SK-N-SH treated with all-trans-retinoic acid at 6 μM for 48 hours (cell line): ENCODE measurements around the gene PPP1R16B.
"Not testable (repeated sequence)": the region's sequence is repeated elsewhere in the genome, so short reads cannot be mapped to it uniquely, and the experiment has no call there.

Experiments used
- ATAC-seq: fragments of 200-7000 bp; cut with Tn5 transposase; 3 replicates; pipeline ENCODE4 v1.9.1; 2020; ENCODE audit warnings: mild to moderate bottlenecking, moderate library complexity
- ARNTL ChIP-seq: fragments of 450-650 bp; formaldehyde crosslinking; IDR thresholded peaks from 2 replicates; pipeline ENCODE4 v1.5.0; 2020; ENCODE audit warnings: low read depth, mild to moderate bottlenecking, moderate library complexity, borderline replicate concordance
- BACH2 ChIP-seq: fragments of 250-450 bp; sonication (Bioruptor Pico); IDR thresholded peaks from 2 replicates; pipeline ENCODE4 v1.9.0; 2021; ENCODE audit warnings: mild to moderate bottlenecking, borderline replicate concordance
- CSDC2 ChIP-seq: fragments of 250-450 bp; sonication (Bioruptor Pico); IDR thresholded peaks from 2 replicates; pipeline ENCODE4 v1.5.0; 2020; ENCODE audit warnings: mild to moderate bottlenecking, moderate library complexity
- CSRNP3 ChIP-seq: fragments of 250-450 bp; sonication (Bioruptor Pico); IDR thresholded peaks from 2 replicates; pipeline ENCODE4 v1.5.1; 2021; ENCODE audit warnings: mild to moderate bottlenecking, moderate library complexity
- ESRRG ChIP-seq: fragments of 250-450 bp; sonication (Bioruptor Pico); IDR thresholded peaks from 2 replicates; pipeline ENCODE4 v1.6.1; 2021; ENCODE audit warnings: mild to moderate bottlenecking
- GLIS3 ChIP-seq: fragments of 250-450 bp; sonication (Bioruptor Pico); IDR thresholded peaks from 2 replicates; pipeline ENCODE4 v1.5.0; 2020; ENCODE audit warnings: mild to moderate bottlenecking, moderate library complexity
- OSR1 ChIP-seq: fragments of 250-450 bp; sonication (Bioruptor Pico); IDR thresholded peaks from 2 replicates; pipeline ENCODE4 v1.8.0; 2022; ENCODE audit warnings: moderate library complexity, mild to moderate bottlenecking, inconsistent platforms
- POU6F1 ChIP-seq: fragments of 250-450 bp; sonication (Bioruptor Pico); IDR thresholded peaks from 2 replicates; pipeline ENCODE4 v1.8.0; 2021; ENCODE audit warnings: low read depth, mild to moderate bottlenecking, moderate library complexity, borderline replicate concordance
- SNAI2 ChIP-seq: fragments of 250-450 bp; sonication (Bioruptor Pico); IDR thresholded peaks from 2 replicates; pipeline ENCODE4 v1.5.0; 2020; ENCODE audit warnings: mild to moderate bottlenecking, moderate library complexity
- TCF4 ChIP-seq: fragments of 250-450 bp; sonication (Bioruptor Pico); IDR thresholded peaks from 2 replicates; pipeline ENCODE4 v1.8.0; 2021; ENCODE audit warnings: mild to moderate bottlenecking, moderate library complexity, borderline replicate concordance
- TSHZ2 ChIP-seq: fragments of 250-450 bp; sonication (Bioruptor Pico); IDR thresholded peaks from 2 replicates; pipeline ENCODE4 v1.5.0; 2020; ENCODE audit warnings: mild to moderate bottlenecking, moderate library complexity
- ZFP3 ChIP-seq: fragments of 250-450 bp; sonication (Bioruptor Pico); IDR thresholded peaks from 2 replicates; pipeline ENCODE4 v1.5.0; 2020; ENCODE audit warnings: mild to moderate bottlenecking, moderate library complexity
- ZFP30 ChIP-seq: fragments of 450-650 bp; formaldehyde crosslinking; IDR thresholded peaks from 2 replicates; pipeline ENCODE4 v1.5.0; 2022; ENCODE audit warnings: mild to moderate bottlenecking, moderate library complexity
- ZNF565 ChIP-seq: fragments of 450-650 bp; formaldehyde crosslinking; conservative IDR thresholded peaks from 2 replicates; pipeline ENCODE4 v1.5.0; 2020; ENCODE audit warnings: low read depth, mild to moderate bottlenecking, moderate library complexity
- ZNF8 ChIP-seq: fragments of 450-650 bp; formaldehyde crosslinking; IDR thresholded peaks from 2 replicates; pipeline ENCODE4 v1.5.0; 2020; ENCODE audit warnings: mild to moderate bottlenecking, moderate library complexity

PPP1R16B gene

GRCh38 chr20:38957915-38958485 lies 152.5 kb downstream of the PPP1R16B start:
- ATAC-seq = no peak
- TF ChIP-seq ZNF8 (CRISPR knock-in tag) = no peak
- no peak for TF ChIP-seq OSR1 (CRISPR knock-in tag)
- no peak for TF ChIP-seq CSRNP3
- TF ChIP-seq ZFP30 (CRISPR knock-in tag) = no peak
- TF ChIP-seq TSHZ2 (CRISPR knock-in tag) = no peak
- TF ChIP-seq SNAI2 (CRISPR knock-in tag) = no peak
- TF ChIP-seq ZNF565 = no peak
- no peak for TF ChIP-seq TCF4
- no peak for TF ChIP-seq POU6F1 (CRISPR knock-in tag)
- no peak for TF ChIP-seq ESRRG (CRISPR knock-in tag)
- no peak for TF ChIP-seq GLIS3

GRCh38 chr20:38960187-38960687 lies 154.7 kb downstream of the PPP1R16B start:
- not testable (repeated sequence) for ATAC-seq

- TF ChIP-seq ZFP30 (CRISPR knock-in tag) = 0 out of 2 replicates have a peak, but pooled peaks have one; percentile 6
- no peak for TF ChIP-seq TCF4
- TF ChIP-seq BACH2 (CRISPR knock-in tag) = no peak
- TF ChIP-seq ZFP3 (CRISPR knock-in tag) = no peak
- no peak for TF ChIP-seq CSDC2 (CRISPR knock-in tag)
- ATAC-seq = no peak
Measured at GRCh38 chr20:38961530-38962043, 156.1 kb downstream of the PPP1R16B start.

GRCh38 chr20:38962044-38962927 lies 156.8 kb downstream of the PPP1R16B start, which contains the start of gene DHX35:
Gene DHX35 (plus strand): TSS chr20:38962344. CDS start chr20:38962368, 24 bp downstream.
- TF ChIP-seq ZNF8 (CRISPR knock-in tag) (no peak), TSHZ2 (CRISPR knock-in tag) (no peak), ARNTL (CRISPR knock-in tag) (0 out of 2 replicates have a peak, but pooled peaks have one; percentile 23), CSDC2 (CRISPR knock-in tag) (no peak), SNAI2 (CRISPR knock-in tag) (no peak)
- TF ChIP-seq, all 23 proteins: peak for 1
- ATAC-seq = peak; percentile 99
